Thyroid gland (tissue), 4 donors: ENCODE results near the gene TMEM212. TPM values are rescaled to one million over a fixed set of nuclear protein-coding genes. Genes with fewer than 3 reads are reported as not detected.

Experiments
- DNase-seq, 2 donors: peaks; one replicate each; pipeline ENCODE4 v3.0.0-alpha.2; 2019
- H3K27ac ChIP-seq, 3 donors: fragments of 200-600 bp; sonication (generic); 1 replicate in 2 of 3; 2 replicates in 1 of 3; pipeline ENCODE4 v1.5.1; 2016 to 2019; ENCODE audit warnings: mild to moderate bottlenecking in 1 of 3, moderate library complexity in 1 of 3
- H3K27me3 ChIP-seq: fragments of 200-600 bp; sonication (generic); one replicate; pipeline ENCODE4 v1.5.1; 2019
- H3K36me3 ChIP-seq, 2 donors: fragments of 200-600 bp; sonication (generic); one replicate each; pipeline ENCODE4 v1.5.1; 2016 to 2019
- H3K4me1 ChIP-seq, 2 donors: fragments of 200-600 bp; sonication (generic); one replicate each; pipeline ENCODE4 v1.5.1; 2017 to 2019
- H3K4me3 ChIP-seq, 3 donors: fragments of 200-600 bp; sonication (generic); replicated peaks in 1 of 3; 1 replicate in 2 of 3; 2 replicates in 1 of 3; pipeline ENCODE4 v1.5.1; 2016; ENCODE audit warnings: mild to moderate bottlenecking in 1 of 3
- H3K9me3 ChIP-seq: fragments of 200-600 bp; sonication (generic); one replicate; pipeline ENCODE4 v1.5.1; 2017
- POLR2A ChIP-seq, 2 donors: fragments of 450-650 bp; IDR thresholded peaks; one replicate each; pipeline ENCODE4 v1.6.1; 2017; ENCODE audit warnings: antibody characterized with exemption in 2 of 2, mild to moderate bottlenecking in 2 of 2, moderate library complexity in 1 of 2
- WGBS, 2 donors: methylation state at CpG; one replicate each; pipeline ENCODE4 v1.1.5; 2017; 5-methylcytosine and 5-hydroxymethylcytosine counted together
- intact Hi-C: fragments of 100-400 bp; cut with DNase I; formaldehyde crosslinking; loops from one replicate; pipeline ENCODE4 v1.15.1; 2023
- total RNA-seq, 4 donors: library from RNA; depleted of rRNA; stranded (reverse); fragments of >200 nt; gene quantifications; one replicate each; pipeline ENCODE4 v1.2.3, GENCODE V29; 2016
- TF ChIP-seq, protein P1 (sequence below), 6 experiments: fragments of 200-600 bp in 3 of 6; fragments of 450-650 bp in 3 of 6; sonication (generic) in 3 of 6; IDR thresholded peaks; one replicate each; pipeline ENCODE4 v1.5.1; 2016 to 2019; ENCODE audit warnings: antibody characterized with exemption in 6 of 6, mild to moderate bottlenecking in 2 of 6, inconsistent platforms in 1 of 6, moderate library complexity in 1 of 6

The TMEM212 gene
- total RNA-seq, 4 donors from 2014 or later = not detected

GRCh38 chr3:171847595-171848259, 4.6 kb downstream of the TMEM212 start:
- H3K27me3 ChIP-seq = no peaks in the 10 kb centered on the region
- no peak for DNase-seq
- no peak for TF ChIP-seq POLR2A (IDR thresholded peaks at IDR 0.05)
- TF ChIP-seq, protein P1, sequence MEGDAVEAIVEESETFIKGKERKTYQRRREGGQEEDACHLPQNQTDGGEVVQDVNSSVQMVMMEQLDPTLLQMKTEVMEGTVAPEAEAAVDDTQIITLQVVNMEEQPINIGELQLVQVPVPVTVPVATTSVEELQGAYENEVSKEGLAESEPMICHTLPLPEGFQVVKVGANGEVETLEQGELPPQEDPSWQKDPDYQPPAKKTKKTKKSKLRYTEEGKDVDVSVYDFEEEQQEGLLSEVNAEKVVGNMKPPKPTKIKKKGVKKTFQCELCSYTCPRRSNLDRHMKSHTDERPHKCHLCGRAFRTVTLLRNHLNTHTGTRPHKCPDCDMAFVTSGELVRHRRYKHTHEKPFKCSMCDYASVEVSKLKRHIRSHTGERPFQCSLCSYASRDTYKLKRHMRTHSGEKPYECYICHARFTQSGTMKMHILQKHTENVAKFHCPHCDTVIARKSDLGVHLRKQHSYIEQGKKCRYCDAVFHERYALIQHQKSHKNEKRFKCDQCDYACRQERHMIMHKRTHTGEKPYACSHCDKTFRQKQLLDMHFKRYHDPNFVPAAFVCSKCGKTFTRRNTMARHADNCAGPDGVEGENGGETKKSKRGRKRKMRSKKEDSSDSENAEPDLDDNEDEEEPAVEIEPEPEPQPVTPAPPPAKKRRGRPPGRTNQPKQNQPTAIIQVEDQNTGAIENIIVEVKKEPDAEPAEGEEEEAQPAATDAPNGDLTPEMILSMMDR (IDR thresholded peaks at IDR 0.05) = no peak
- peaks cover 6 to 7% of the 10 kb centered on the region in 2 donors for H3K4me1 ChIP-seq
- no peaks in the 10 kb centered on the region for H3K9me3 ChIP-seq
- WGBS, 2 donors = 90 to 95% methylated on average over 3 of the region's 3 CpGs
- intact Hi-C loops = no loop called here
- no peaks in the 10 kb centered on the region for H3K36me3 ChIP-seq
- H3K4me3 ChIP-seq = no peak overlapping the region
- H3K27ac ChIP-seq = no peak overlapping the region

GRCh38 chr3:171849617-171850319, 6.6 kb downstream of the TMEM212 start:
- Histone ChIP-seq H3K36me3 (no peaks in the 10 kb centered on the region), H3K27me3 (no peaks in the 10 kb centered on the region), H3K4me3 (no peak overlapping the region), H3K27ac (no peak overlapping the region), H3K9me3 (no peaks in the 10 kb centered on the region), H3K4me1 (no peaks in the 10 kb centered on the region)
- DNase-seq = no peak
- 92 to 94% methylated on average over 6 of the region's 6 CpGs for WGBS, 2 donors
- intact Hi-C loops = no loop called here
- TF ChIP-seq, protein P1 (IDR thresholded peaks at IDR 0.05) = no peak
- no peak for TF ChIP-seq POLR2A (IDR thresholded peaks at IDR 0.05)

DNA sequence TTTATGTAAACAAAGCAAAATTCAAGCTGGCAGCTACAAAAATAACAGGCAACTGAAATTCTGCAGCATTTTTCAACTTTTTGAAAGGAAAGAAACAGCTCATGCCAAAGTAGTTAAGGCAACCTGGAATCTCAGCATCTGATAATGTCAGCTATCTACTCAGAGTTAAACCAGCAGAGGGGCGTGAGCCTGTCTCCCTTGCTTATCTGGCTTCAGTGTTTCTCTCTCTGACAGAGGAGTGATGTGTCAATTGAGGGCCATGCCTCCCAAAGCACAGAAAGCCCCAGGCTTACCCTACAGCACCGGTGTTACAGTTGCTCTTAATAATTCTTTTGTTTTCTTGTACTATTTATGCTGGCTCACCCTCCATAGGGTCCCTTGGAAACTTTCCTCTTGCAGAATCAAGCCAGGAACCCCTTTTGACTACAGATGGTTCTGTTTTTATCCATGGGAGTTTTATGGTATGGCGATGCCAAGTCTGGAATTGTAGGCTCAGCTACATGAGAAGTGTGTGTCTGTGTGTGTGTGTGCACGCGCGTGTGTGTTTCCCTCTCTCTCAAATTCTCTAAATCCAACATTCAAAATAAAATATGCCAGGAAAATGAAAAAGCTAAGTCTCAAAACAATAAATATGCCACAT, 7.3 kb downstream of the TMEM212 start:
- WGBS, 2 donors = 84 to 87% methylated on average over 6 of the region's 6 CpGs
- no peaks in the 10 kb centered on the region for H3K36me3 ChIP-seq
- DNase-seq = no peak
- intact Hi-C loops = no loop called here
- H3K27me3 ChIP-seq = no peaks in the 10 kb centered on the region
- TF ChIP-seq, protein P1 (IDR thresholded peaks at IDR 0.05) = no peak
- no peak for TF ChIP-seq POLR2A (IDR thresholded peaks at IDR 0.05)
- H3K4me3 ChIP-seq = no peak overlapping the region
- no peaks in the 10 kb centered on the region for H3K9me3 ChIP-seq
- no peaks in the 10 kb centered on the region for H3K4me1 ChIP-seq
- H3K27ac ChIP-seq = no peak overlapping the region

- Histone ChIP-seq H3K27ac (no peak overlapping the region), H3K4me1 (no peaks in the 10 kb centered on the region), H3K36me3 (no peaks in the 10 kb centered on the region), H3K9me3 (no peaks in the 10 kb centered on the region), H3K27me3 (no peaks in the 10 kb centered on the region), H3K4me3 (no peak overlapping the region)
- intact Hi-C loops = no loop called here
- 88% methylated on average over 6 of the region's 6 CpGs for WGBS, 2 donors
- DNase-seq = no peak
- TF ChIP-seq, protein P1 (IDR thresholded peaks at IDR 0.05) = no peak
- TF ChIP-seq POLR2A (IDR thresholded peaks at IDR 0.05) = no peak
Observed at GRCh38 chr3:171850960-171851659, 8.0 kb downstream of the TMEM212 start.
